Anterior cingulate cortex (tissue), 58 donors: ENCODE results near the gene TOP2A.
"Not testable (repeated sequence)": the region's sequence is repeated elsewhere in the genome, so short reads cannot be mapped to it uniquely, and the experiment has no call there.

Experiments
- DNase-seq, 58 donors: peaks; one replicate each; lab custom pipeline; 2025; lab: John Stamatoyannopoulos, UW

The TOP2A gene

GRCh38 chr17:40399185-40399584 is 18.5 kb downstream of the TOP2A start:
- DNase-seq = peak in 1 of 58 donors; percentile 15

- not testable (repeated sequence) for DNase-seq
Measured at GRCh38 chr17:40386555-40386954, 31.1 kb downstream of the TOP2A start.

GRCh38 chr17:40382251-40382650 is 35.4 kb downstream of the TOP2A start:
- DNase-seq = no peak

GRCh38 chr17:40378966-40379365 is 38.7 kb downstream of the TOP2A start:
- no peak for DNase-seq

GRCh38 chr17:40377832-40378231 is 39.9 kb downstream of the TOP2A start:
- DNase-seq = no peak

GRCh38 chr17:40376541-40376940 is 41.2 kb downstream of the TOP2A start:
- not testable (repeated sequence) for DNase-seq

GRCh38 chr17:40375786-40376185 is 41.9 kb downstream of the TOP2A start:
- DNase-seq = not testable (repeated sequence)

- no peak for DNase-seq
Measured at GRCh38 chr17:40374821-40375498, 42.7 kb downstream of the TOP2A start.

GRCh38 chr17:40373999-40374398 is 43.7 kb downstream of the TOP2A start:
- no peak for DNase-seq

- DNase-seq = no peak
Measured at GRCh38 chr17:40373324-40373723, 44.4 kb downstream of the TOP2A start.

- not testable (repeated sequence) for DNase-seq
Measured at GRCh38 chr17:40372644-40373043, 45.1 kb downstream of the TOP2A start.

- DNase-seq = no peak
Measured at GRCh38 chr17:40372031-40372430, 45.7 kb downstream of the TOP2A start.

- no peak for DNase-seq
Measured at GRCh38 chr17:40371261-40371929, 46.3 kb downstream of the TOP2A start.

GRCh38 chr17:40369923-40370322 is 47.8 kb downstream of the TOP2A start:
- no peak for DNase-seq

- not testable (repeated sequence) for DNase-seq
Measured at GRCh38 chr17:40367728-40368127, 50.0 kb downstream of the TOP2A start.

- no peak for DNase-seq
Measured at GRCh38 chr17:40366861-40367518, 50.7 kb downstream of the TOP2A start.

- no peak for DNase-seq
Measured at GRCh38 chr17:40366076-40366860, 51.4 kb downstream of the TOP2A start.

- DNase-seq = no peak
Measured at GRCh38 chr17:40364906-40365305, 52.8 kb downstream of the TOP2A start.

- DNase-seq = no peak
Measured at GRCh38 chr17:40364121-40364861, 53.4 kb downstream of the TOP2A start, which contains the start of gene GJD3. Gene GJD3, minus strand, starts transcription at chr17:40364737. Its CDS starts 922 bp downstream, at chr17:40363815.
